MM.1S (cell line): ENCODE data around the gene TCF7L2.

Experiments
- EZH2 ChIP-seq: fragments of 300-600 bp; sonication (generic); optimal IDR thresholded peaks from 2 replicates; pipeline ENCODE3; 2017; ENCODE audit warnings: low read depth, mild to moderate bottlenecking, antibody characterized with exemption, low read length, mixed read lengths
- EZH2phosphoT487 ChIP-seq: fragments of 300-600 bp; sonication (generic); IDR thresholded peaks from 2 replicates; pipeline ENCODE4 v1.6.1; 2018; ENCODE audit warnings: antibody characterized with exemption, low read length
- TF ChIP-seq, protein P1 (sequence below): fragments of 300-600 bp; sonication (generic); IDR thresholded peaks from 2 replicates; pipeline ENCODE4 v1.5.1; 2016; ENCODE audit warnings: antibody characterized with exemption, low read length, mixed read lengths

DNA sequence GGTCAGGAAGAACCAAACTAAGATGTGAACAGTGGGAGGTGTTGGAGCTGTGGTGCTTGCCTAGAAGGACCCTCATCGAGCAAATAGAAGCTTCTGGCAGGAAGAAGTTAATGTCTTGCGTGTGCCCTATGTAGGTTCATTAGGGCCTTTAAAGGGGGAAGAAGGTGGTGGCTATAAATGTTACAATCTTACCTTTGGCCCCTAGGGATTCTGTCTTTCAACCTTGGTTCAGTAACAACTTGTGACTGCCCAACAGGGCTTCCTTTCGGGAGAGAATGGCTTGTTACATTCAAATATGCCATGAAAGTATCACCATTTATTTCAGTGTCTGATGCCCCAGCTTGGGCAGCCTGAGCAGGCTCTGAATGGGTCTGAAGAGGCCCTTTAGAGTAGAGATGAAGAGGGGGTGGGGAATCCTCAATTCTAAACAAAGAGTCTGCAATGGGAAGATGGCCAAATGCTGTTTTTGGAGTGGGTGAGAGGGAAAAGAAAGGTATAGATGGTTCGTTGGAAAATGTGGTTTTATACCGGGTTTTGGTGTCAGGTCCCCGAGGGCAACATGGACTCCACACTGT lies 108.0 kb downstream of the TCF7L2 start:
- TF ChIP-seq, protein P1, sequence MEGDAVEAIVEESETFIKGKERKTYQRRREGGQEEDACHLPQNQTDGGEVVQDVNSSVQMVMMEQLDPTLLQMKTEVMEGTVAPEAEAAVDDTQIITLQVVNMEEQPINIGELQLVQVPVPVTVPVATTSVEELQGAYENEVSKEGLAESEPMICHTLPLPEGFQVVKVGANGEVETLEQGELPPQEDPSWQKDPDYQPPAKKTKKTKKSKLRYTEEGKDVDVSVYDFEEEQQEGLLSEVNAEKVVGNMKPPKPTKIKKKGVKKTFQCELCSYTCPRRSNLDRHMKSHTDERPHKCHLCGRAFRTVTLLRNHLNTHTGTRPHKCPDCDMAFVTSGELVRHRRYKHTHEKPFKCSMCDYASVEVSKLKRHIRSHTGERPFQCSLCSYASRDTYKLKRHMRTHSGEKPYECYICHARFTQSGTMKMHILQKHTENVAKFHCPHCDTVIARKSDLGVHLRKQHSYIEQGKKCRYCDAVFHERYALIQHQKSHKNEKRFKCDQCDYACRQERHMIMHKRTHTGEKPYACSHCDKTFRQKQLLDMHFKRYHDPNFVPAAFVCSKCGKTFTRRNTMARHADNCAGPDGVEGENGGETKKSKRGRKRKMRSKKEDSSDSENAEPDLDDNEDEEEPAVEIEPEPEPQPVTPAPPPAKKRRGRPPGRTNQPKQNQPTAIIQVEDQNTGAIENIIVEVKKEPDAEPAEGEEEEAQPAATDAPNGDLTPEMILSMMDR = no peak
- no peak for TF ChIP-seq EZH2
- no peak for TF ChIP-seq EZH2phosphoT487
